Measurements from ENCODE around the gene NECTIN2.

Gene NECTIN2

DNA sequence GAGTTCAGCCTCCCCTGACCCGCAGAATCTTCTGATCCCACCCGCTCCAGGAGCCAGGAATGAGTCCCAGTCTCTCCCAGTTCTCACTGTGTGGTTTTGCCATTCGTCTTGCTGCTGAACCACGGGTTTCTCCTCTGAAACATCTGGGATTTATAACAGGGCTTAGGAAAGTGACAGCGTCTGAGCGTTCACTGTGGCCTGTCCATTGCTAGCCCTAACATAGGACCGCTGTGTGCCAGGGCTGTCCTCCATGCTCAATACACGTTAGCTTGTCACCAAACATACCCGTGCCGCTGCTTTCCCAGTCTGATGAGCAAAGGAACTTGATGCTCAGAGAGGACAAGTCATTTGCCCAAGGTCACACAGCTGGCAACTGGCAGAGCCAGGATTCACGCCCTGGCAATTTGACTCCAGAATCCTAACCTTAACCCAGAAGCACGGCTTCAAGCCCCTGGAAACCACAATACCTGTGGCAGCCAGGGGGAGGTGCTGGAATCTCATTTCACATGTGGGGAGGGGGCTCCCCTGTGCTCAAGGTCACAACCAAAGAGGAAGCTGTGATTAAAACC lies 58.4 kb downstream of the NECTIN2 start:
- peaks cover 34% of the 10 kb centered on the region for H3K36me3 ChIP-seq (replicated peaks)
- DNase-seq = no peak
- in situ Hi-C loops (cut with HindIII; ENCODE audit: low pct_ligation_motif_present, low sequenced_read_pairs) = no loop called here
- H3K4me3 ChIP-seq (ENCODE audit: low read depth, low read length) = no peak overlapping the region
- TF ChIP-seq, protein P1, sequence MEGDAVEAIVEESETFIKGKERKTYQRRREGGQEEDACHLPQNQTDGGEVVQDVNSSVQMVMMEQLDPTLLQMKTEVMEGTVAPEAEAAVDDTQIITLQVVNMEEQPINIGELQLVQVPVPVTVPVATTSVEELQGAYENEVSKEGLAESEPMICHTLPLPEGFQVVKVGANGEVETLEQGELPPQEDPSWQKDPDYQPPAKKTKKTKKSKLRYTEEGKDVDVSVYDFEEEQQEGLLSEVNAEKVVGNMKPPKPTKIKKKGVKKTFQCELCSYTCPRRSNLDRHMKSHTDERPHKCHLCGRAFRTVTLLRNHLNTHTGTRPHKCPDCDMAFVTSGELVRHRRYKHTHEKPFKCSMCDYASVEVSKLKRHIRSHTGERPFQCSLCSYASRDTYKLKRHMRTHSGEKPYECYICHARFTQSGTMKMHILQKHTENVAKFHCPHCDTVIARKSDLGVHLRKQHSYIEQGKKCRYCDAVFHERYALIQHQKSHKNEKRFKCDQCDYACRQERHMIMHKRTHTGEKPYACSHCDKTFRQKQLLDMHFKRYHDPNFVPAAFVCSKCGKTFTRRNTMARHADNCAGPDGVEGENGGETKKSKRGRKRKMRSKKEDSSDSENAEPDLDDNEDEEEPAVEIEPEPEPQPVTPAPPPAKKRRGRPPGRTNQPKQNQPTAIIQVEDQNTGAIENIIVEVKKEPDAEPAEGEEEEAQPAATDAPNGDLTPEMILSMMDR (IDR thresholded peaks at IDR 0.05; ENCODE audit: low read depth, low read length, missing control alignments) = peak; percentile 45
- H3K27me3 ChIP-seq (replicated peaks) = peaks cover 2% of the 10 kb centered on the region
- H3K27ac ChIP-seq = no peak overlapping the region

DNA sequence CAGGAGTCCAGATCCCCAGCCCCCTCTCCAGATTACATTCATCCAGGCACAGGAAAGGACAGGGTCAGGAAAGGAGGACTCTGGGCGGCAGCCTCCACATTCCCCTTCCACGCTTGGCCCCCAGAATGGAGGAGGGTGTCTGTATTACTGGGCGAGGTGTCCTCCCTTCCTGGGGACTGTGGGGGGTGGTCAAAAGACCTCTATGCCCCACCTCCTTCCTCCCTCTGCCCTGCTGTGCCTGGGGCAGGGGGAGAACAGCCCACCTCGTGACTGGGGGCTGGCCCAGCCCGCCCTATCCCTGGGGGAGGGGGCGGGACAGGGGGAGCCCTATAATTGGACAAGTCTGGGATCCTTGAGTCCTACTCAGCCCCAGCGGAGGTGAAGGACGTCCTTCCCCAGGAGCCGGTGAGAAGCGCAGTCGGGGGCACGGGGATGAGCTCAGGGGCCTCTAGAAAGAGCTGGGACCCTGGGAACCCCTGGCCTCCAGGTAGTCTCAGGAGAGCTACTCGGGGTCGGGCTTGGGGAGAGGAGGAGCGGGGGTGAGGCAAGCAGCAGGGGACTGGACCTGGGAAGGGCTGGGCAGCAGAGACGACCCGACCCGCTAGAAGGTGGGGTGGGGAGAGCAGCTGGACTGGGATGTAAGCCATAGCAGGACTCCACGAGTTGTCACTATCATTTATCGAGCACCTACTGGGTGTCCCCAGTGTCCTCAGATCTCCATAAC lies 59.5 kb downstream of the NECTIN2 start, which contains the start of gene APOE:
TSS of gene APOE (plus strand) at position 360 of the 724 bp plus-strand sequence. CDS start 829 bp downstream, outside the sequence.
- Histone ChIP-seq H3K36me3 (replicated peaks) (peaks cover 25% of the 10 kb centered on the region), H3K27me3 (replicated peaks) (peaks cover 2% of the 10 kb centered on the region), H3K27ac (no peak within 1 kb of the TSS), H3K4me3 (ENCODE audit: low read depth, low read length) (peak within 1 kb of the TSS; percentile 40)
- no peak for DNase-seq
- in situ Hi-C loops (cut with HindIII; ENCODE audit: low pct_ligation_motif_present, low sequenced_read_pairs) = no loop called here
- TF ChIP-seq, protein P1 (IDR thresholded peaks at IDR 0.05; ENCODE audit: low read depth, low read length, missing control alignments) = no peak

DNA sequence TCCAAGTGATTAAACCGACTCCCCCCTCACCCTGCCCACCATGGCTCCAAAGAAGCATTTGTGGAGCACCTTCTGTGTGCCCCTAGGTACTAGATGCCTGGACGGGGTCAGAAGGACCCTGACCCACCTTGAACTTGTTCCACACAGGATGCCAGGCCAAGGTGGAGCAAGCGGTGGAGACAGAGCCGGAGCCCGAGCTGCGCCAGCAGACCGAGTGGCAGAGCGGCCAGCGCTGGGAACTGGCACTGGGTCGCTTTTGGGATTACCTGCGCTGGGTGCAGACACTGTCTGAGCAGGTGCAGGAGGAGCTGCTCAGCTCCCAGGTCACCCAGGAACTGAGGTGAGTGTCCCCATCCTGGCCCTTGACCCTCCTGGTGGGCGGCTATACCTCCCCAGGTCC lies 61.5 kb downstream of the NECTIN2 start:
- in situ Hi-C loops (cut with HindIII; ENCODE audit: low pct_ligation_motif_present, low sequenced_read_pairs) = no loop called here
- TF ChIP-seq, protein P1 (IDR thresholded peaks at IDR 0.05; ENCODE audit: low read depth, low read length, missing control alignments) = no peak
- Histone ChIP-seq H3K27ac (no peak overlapping the region), H3K4me3 (ENCODE audit: low read depth, low read length) (no peak overlapping the region), H3K36me3 (replicated peaks) (peaks cover 7% of the 10 kb centered on the region), H3K27me3 (replicated peaks) (peaks cover 2% of the 10 kb centered on the region)
- DNase-seq = no peak

GRCh38 chr19:44908074-44908835 lies 62.2 kb downstream of the NECTIN2 start:
- DNase-seq = no peak
- H3K27me3 ChIP-seq (replicated peaks) = peaks cover 2% of the 10 kb centered on the region
- H3K27ac ChIP-seq = no peak overlapping the region
- TF ChIP-seq, protein P1 (IDR thresholded peaks at IDR 0.05; ENCODE audit: low read depth, low read length, missing control alignments) = no peak
- peaks cover under 1% of the 10 kb centered on the region for H3K36me3 ChIP-seq (replicated peaks)
- no peak overlapping the region for H3K4me3 ChIP-seq (ENCODE audit: low read depth, low read length)
- in situ Hi-C loops (cut with HindIII; ENCODE audit: low pct_ligation_motif_present, low sequenced_read_pairs) = no loop called here

DNA sequence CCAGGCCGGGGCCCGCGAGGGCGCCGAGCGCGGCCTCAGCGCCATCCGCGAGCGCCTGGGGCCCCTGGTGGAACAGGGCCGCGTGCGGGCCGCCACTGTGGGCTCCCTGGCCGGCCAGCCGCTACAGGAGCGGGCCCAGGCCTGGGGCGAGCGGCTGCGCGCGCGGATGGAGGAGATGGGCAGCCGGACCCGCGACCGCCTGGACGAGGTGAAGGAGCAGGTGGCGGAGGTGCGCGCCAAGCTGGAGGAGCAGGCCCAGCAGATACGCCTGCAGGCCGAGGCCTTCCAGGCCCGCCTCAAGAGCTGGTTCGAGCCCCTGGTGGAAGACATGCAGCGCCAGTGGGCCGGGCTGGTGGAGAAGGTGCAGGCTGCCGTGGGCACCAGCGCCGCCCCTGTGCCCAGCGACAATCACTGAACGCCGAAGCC lies 62.8 kb downstream of the NECTIN2 start:
- Histone ChIP-seq H3K36me3 (replicated peaks) (no peaks in the 10 kb centered on the region), H3K27me3 (replicated peaks) (peaks cover 2% of the 10 kb centered on the region), H3K4me3 (ENCODE audit: low read depth, low read length) (no peak overlapping the region), H3K27ac (no peak overlapping the region)
- in situ Hi-C loops (cut with HindIII; ENCODE audit: low pct_ligation_motif_present, low sequenced_read_pairs) = no loop called here
- TF ChIP-seq, protein P1 (IDR thresholded peaks at IDR 0.05; ENCODE audit: low read depth, low read length, missing control alignments) = no peak
- DNase-seq = no peak
